Skin epidermis (tissue), 12 donors: ENCODE measurements around the gene SLC25A39.

ENCODE experiments used
- H3K27ac ChIP-seq, 21 experiments: fragments of 200-600 bp; sonication (generic) in 11 of 21; one replicate each; pipeline ENCODE4 v1.5.0; 2020; ENCODE audit warnings: mild to moderate bottlenecking in 3 of 21, inconsistent platforms in 2 of 21, moderate library complexity in 2 of 21
- H3K4me3 ChIP-seq, 7 experiments: fragments of 200-600 bp; sonication (generic) in 2 of 7; one replicate each; pipeline ENCODE4 v1.5.0; 2020; ENCODE audit warnings: inconsistent platforms in 2 of 7, mild to moderate bottlenecking in 2 of 7, moderate library complexity in 1 of 7

The SLC25A39 gene

GRCh38 chr17:44317545-44317944, 7.1 kb downstream of the SLC25A39 start:
- H3K4me3 ChIP-seq, result no peak overlapping the region
- no peak overlapping the region for H3K27ac ChIP-seq

DNA sequence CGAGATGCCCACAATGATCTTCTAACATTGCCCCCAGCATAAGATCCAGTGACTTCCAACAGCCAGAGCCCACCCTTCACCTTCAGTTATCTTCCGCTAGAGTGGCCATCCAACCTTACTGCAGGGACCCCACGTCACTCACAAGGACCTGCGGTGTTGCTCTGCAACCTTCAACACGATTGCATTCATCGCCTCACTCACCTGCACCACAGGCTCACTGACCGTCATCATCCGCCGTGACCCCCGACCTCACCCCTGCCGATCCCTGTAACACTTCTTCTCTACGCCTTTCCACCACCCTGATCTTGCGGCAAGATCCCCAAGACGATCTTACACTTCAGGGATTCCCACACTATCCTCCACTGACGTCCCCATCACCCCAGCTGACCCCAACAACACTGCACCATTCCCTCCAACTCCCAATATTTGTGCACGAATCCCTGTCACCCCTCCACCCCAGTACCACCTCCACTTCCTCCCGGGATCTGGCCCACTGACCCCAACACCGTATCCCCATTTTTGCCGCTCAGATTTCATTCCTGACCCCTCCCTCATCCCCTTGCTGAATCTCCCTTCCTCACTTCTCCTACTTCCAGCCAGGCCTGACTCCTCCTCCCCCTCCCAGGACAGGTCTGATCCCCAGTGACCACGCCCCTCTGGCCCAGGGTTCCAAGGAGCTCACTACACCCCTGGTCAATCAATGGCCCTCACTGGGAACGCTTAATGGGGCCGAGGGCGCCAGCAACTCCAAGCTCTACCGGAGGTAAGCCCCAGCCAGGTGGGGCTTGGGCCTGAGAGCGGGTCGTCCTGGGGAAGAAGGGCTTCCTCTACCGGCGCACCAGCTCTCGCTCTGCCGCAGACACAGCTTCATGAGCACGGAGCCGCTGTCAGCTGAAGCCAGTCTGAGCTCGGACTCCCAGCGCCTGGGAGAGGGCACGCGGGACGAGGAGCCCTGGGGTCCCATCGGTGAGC, 8.6 kb downstream of the SLC25A39 start:
- peak overlapping the region in 1 of 7 experiments; percentile 35 for H3K4me3 ChIP-seq
- H3K27ac ChIP-seq, result no peak overlapping the region

DNA sequence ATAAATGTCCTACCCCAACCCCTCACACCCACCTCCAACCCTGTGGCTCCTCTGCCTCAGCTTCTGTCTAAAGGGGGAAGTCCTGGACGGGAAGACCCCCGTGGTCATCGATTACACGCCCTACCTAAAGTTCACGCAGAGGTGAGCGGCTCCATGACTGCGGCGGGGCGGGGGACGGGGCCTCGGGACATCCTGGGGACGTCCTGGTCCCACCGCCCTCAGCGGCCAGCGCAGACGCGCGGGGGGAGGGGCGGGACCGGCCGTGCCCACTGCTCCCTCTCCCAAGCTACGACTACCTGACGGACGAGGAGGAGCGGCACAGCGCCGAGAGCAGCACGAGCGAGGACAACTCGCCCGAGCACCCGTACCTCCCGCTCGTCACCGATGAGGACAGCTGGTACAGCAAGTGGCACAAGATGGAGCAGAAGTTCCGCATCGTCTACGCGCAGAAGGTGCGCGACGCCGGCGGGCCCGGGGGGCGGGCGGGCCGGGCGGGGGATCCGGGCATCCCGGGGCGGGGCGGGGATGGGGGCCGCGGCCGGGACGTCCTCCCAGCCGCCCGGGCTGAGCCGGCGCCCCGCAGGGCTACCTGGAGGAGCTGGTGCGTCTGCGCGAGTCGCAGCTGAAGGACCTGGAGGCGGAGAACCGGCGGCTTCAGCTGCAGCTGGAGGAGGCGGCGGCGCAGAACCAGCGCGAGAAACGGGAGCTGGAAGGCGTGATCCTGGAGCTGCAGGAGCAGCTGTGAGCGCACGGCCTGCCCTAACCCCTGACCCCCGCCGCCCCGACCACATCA, 9.6 kb downstream of the SLC25A39 start:
- Histone ChIP-seq H3K4me3 (peak overlapping the region in 6 of 7 experiments; percentile 6 to 35 (median 27)), H3K27ac (no peak overlapping the region)

- H3K27ac ChIP-seq, result no peak overlapping the region
- peak overlapping the region in 1 of 7 experiments; percentile 33 for H3K4me3 ChIP-seq
Measured at GRCh38 chr17:44314524-44314868, 10.1 kb downstream of the SLC25A39 start.

- H3K27ac ChIP-seq, result no peak overlapping the region
Measured at GRCh38 chr17:44314031-44314430, 10.6 kb downstream of the SLC25A39 start.

GRCh38 chr17:44312396-44313104, 12.1 kb downstream of the SLC25A39 start:
- H3K4me3 ChIP-seq, result no peak overlapping the region
- H3K27ac ChIP-seq, result no peak overlapping the region

More at GRCh38 chr17:44314031-44314430, 10.6 kb downstream of the SLC25A39 start:
- no peak overlapping the region for H3K4me3 ChIP-seq

GRCh38 chr17:44311562-44312181, 13.0 kb downstream of the SLC25A39 start:
- Histone ChIP-seq H3K27ac (no peak overlapping the region), H3K4me3 (no peak overlapping the region)

DNA sequence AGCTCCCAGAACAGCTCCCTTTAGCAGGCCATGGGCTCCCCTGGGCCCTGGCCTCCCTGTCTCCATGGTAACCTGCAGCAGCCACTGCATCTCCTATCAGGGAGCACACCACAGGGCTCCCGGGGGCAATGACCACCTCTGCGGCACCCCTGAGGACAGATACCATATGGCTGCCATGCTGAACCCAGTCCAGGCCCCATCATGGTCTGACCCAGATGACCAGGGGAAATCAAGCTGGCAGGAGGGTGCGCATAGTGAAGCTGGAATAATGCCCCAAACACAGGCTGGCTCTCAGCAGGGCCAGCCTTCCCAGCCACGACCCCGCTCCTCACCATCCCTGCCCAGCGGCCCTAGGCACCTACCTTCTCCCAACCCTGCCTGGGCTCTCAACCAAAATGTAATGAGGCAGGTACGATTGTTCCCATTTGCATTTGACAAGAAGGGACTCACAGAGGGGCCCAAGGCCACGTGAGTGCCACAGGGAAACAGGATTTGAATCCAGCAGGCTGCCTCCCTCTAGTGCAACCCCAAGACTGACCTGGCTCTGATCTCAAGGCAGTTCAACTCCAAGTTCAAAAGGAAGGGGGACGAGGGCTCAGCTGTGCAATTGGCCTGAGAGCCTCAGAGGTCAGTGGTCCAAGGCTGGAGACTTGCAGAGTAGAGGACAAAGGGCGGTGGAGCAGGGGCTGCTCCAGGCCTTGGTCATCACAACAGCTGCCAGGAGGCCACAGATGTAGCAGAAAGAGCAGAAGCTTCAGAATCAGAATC, 13.8 kb downstream of the SLC25A39 start:
- Histone ChIP-seq H3K27ac (no peak overlapping the region), H3K4me3 (no peak overlapping the region)

DNA sequence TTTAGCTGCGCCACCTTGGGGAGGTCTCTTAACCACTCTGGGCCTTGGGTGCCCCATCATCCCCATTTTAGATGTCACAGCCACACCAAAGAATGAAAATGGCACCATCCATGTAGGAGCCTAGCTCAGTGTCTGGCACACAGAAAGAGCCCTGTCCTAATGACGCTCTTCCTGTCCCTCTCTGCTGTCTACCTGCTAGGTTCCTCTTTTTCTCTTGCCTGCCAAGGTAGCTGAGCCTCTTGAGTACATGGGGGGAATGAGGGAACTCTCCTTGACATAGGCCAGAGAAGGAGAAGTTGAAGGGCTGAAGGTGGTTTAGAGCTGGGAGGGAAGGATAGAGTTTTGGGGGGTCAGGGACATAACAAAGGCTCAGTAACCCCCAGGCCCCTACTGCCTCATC, 14.4 kb downstream of the SLC25A39 start:
- Histone ChIP-seq H3K4me3 (no peak overlapping the region), H3K27ac (no peak overlapping the region)

GRCh38 chr17:44309472-44309871, 15.2 kb downstream of the SLC25A39 start:
- Histone ChIP-seq H3K27ac (no peak overlapping the region), H3K4me3 (no peak overlapping the region)

GRCh38 chr17:44308865-44309264, 15.8 kb downstream of the SLC25A39 start:
- Histone ChIP-seq H3K27ac (peak overlapping the region in 1 of 21 experiments; percentile 31), H3K4me3 (peak overlapping the region; percentile 14 to 43 (median 37))

DNA sequence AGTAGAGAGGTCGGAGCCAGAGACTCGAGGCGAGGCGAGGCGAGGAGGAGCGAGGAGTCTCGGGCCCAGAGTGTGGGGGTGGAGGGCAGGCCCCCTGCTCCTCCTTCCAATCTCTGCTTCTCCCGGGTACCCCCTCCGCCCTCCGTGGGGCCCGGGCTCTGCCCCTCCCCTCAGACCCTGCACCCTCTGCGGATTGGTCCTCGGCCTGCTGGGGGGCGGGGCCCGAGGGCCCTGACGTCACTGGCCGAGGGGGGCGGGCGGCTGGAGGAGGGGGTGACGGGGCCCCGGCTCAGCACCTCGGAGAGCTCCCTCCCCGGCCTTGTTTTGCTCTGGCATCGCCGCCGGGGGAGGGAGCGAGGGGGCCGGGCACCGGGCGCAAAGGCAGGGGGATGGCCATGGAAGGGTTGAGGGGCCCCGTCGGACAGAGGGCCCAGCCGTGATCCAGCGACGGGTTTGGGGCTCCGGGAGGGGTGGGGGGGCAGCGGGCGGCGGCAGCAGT, 16.3 kb downstream of the SLC25A39 start, which contains the start of gene RUNDC3A:
TSS of gene RUNDC3A (plus strand) at position 282 of the 499 bp plus-strand sequence. CDS start 232 bp downstream, outside the sequence.
- Histone ChIP-seq H3K4me3 (peak within 1 kb of the TSS; percentile 14 to 43 (median 37)), H3K27ac (peak within 1 kb of the TSS in 7 of 21 experiments; percentile 3 to 52 (median 31))

GRCh38 chr17:44307387-44308186, 17.0 kb downstream of the SLC25A39 start:
- H3K4me3 ChIP-seq, result peak overlapping the region; percentile 14 to 43 (median 37)
- peak overlapping the region in 7 of 21 experiments; percentile 3 to 52 (median 24) for H3K27ac ChIP-seq

DNA sequence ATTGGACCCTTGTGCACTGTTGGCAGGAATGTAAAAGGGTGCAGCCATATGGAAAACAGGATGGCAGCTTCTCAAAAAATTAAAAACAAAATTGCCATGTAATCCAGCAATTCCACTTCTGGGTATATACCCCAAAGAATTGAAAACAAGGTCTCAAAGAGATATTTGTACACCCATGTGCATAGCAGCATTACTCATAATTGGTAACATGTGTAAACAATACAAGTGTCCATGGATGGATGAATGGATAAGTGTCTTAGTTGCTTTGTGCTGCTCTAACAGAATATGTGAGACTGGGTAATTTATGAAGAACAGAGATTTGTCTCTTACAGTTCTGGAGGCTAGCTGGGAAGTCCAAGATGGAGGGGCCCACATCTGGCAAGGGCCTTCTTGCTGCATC, 20.0 kb downstream of the SLC25A39 start:
- Histone ChIP-seq H3K4me3 (no peak overlapping the region), H3K27ac (no peak overlapping the region)

DNA sequence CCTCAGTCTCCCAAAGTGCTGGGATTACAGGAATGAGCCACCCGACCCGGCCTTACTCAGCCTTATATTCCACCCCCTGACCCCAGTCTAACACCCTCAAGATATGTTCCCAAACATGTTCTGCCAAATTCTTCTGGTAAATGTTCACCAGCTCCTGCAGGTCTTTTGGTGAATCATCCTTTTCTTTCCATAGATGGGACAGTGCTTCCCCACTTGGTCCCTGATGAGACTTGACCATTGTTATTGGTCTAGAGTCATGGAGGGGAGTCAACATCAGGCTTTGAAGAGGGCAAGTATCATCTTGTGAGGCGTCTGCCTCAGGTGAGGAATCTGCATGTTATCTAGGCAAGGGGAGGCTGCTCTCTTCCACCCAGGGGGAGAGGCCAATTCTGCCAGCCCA, 26.6 kb downstream of the SLC25A39 start:
- no peak overlapping the region for H3K4me3 ChIP-seq

GRCh38 chr17:44293509-44294226, 31.0 kb downstream of the SLC25A39 start:
- Histone ChIP-seq H3K27ac (no peak overlapping the region), H3K4me3 (no peak overlapping the region)

More for the DNA sequence above, 26.6 kb downstream of the SLC25A39 start:
- H3K27ac ChIP-seq, result no peak overlapping the region

DNA sequence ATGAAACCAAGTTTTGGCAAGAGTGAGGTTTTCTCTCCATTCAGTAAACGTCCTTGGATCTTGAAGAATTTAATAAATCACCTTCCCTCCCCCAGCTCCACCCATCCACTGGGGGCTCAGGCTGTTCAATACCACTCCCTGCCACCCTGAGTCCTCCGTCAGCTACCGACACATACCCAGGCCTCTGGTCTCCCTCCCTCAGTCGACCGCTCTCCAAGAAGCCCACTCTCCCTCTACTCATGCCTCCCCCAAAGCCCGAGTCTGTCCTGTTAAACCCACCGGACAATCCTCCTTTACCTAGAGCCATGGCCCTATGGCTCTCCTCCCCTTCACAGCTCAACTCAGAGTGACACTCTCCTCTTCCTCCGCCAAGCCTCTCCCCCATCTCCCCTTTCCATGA, 37.0 kb downstream of the SLC25A39 start:
- H3K27ac ChIP-seq, result no peak overlapping the region
- no peak overlapping the region for H3K4me3 ChIP-seq
